SK-N-SH treated with all-trans-retinoic acid at 6 μM for 48 hours (cell line): ENCODE results near the gene PRAMEF1.

Experiments
- ESRRG ChIP-seq: fragments of 250-450 bp; sonication (Bioruptor Pico); IDR thresholded peaks from 2 replicates; pipeline ENCODE4 v1.6.1; 2021; ENCODE audit warnings: mild to moderate bottlenecking
- ISL1 ChIP-seq: fragments of 250-450 bp; sonication (Bioruptor Pico); IDR thresholded peaks from 2 replicates; pipeline ENCODE4 v2.1.2; 2022; ENCODE audit warnings: mild to moderate bottlenecking, moderate library complexity
- OSR1 ChIP-seq: fragments of 250-450 bp; sonication (Bioruptor Pico); IDR thresholded peaks from 2 replicates; pipeline ENCODE4 v1.8.0; 2022; ENCODE audit warnings: moderate library complexity, mild to moderate bottlenecking, inconsistent platforms
- RARB ChIP-seq: fragments of 250-450 bp; sonication (Bioruptor Pico); IDR thresholded peaks from 2 replicates; pipeline ENCODE4 v1.8.0; 2021; ENCODE audit warnings: mild to moderate bottlenecking, moderate library complexity
- TOX ChIP-seq: fragments of 250-450 bp; sonication (Bioruptor Pico); IDR thresholded peaks from 2 replicates; pipeline ENCODE4 v1.8.0; 2021; ENCODE audit warnings: mild to moderate bottlenecking, moderate library complexity, borderline replicate concordance
- ZC3H10 ChIP-seq: fragments of 250-450 bp; sonication (Bioruptor Pico); IDR thresholded peaks from 2 replicates; pipeline ENCODE4 v1.5.1; 2021; ENCODE audit warnings: mild to moderate bottlenecking, moderate library complexity
- ZFP3 ChIP-seq: fragments of 250-450 bp; sonication (Bioruptor Pico); IDR thresholded peaks from 2 replicates; pipeline ENCODE4 v1.5.0; 2020; ENCODE audit warnings: mild to moderate bottlenecking, moderate library complexity
- ZFP30 ChIP-seq: fragments of 450-650 bp; formaldehyde crosslinking; IDR thresholded peaks from 2 replicates; pipeline ENCODE4 v1.5.0; 2022; ENCODE audit warnings: mild to moderate bottlenecking, moderate library complexity
- ZNF565 ChIP-seq: fragments of 450-650 bp; formaldehyde crosslinking; conservative IDR thresholded peaks from 2 replicates; pipeline ENCODE4 v1.5.0; 2020; ENCODE audit warnings: low read depth, mild to moderate bottlenecking, moderate library complexity
- ZNF70 ChIP-seq: fragments of 450-650 bp; formaldehyde crosslinking; IDR thresholded peaks from 2 replicates; pipeline ENCODE4 v1.5.0; 2020; ENCODE audit warnings: mild to moderate bottlenecking, moderate library complexity
- ZNF8 ChIP-seq: fragments of 450-650 bp; formaldehyde crosslinking; IDR thresholded peaks from 2 replicates; pipeline ENCODE4 v1.5.0; 2020; ENCODE audit warnings: mild to moderate bottlenecking, moderate library complexity
- TF ChIP-seq, protein P1 (sequence below): fragments of 250-450 bp; sonication (Bioruptor Pico); IDR thresholded peaks from 2 replicates; pipeline ENCODE4 v1.8.0; 2020; ENCODE audit warnings: mild to moderate bottlenecking, moderate library complexity, borderline replicate concordance
- TF ChIP-seq, protein P2 (sequence below): fragments of 250-450 bp; sonication (Bioruptor Pico); IDR thresholded peaks from 2 replicates; pipeline ENCODE4 v1.5.0; 2020; ENCODE audit warnings: mild to moderate bottlenecking, moderate library complexity
- TF ChIP-seq, protein P3 (sequence below): fragments of 250-450 bp; sonication (Bioruptor Pico); IDR thresholded peaks from 2 replicates; pipeline ENCODE4 v1.5.1; 2020; ENCODE audit warnings: low read depth, mild to moderate bottlenecking, moderate library complexity

- TF ChIP-seq, protein P1, sequence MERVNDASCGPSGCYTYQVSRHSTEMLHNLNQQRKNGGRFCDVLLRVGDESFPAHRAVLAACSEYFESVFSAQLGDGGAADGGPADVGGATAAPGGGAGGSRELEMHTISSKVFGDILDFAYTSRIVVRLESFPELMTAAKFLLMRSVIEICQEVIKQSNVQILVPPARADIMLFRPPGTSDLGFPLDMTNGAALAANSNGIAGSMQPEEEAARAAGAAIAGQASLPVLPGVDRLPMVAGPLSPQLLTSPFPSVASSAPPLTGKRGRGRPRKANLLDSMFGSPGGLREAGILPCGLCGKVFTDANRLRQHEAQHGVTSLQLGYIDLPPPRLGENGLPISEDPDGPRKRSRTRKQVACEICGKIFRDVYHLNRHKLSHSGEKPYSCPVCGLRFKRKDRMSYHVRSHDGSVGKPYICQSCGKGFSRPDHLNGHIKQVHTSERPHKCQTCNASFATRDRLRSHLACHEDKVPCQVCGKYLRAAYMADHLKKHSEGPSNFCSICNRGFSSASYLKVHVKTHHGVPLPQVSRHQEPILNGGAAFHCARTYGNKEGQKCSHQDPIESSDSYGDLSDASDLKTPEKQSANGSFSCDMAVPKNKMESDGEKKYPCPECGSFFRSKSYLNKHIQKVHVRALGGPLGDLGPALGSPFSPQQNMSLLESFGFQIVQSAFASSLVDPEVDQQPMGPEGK (CRISPR knock-in tag), result no peak
- TF ChIP-seq TOX (CRISPR knock-in tag), result no peak
- TF ChIP-seq ESRRG (CRISPR knock-in tag), result no peak
- TF ChIP-seq, protein P2, sequence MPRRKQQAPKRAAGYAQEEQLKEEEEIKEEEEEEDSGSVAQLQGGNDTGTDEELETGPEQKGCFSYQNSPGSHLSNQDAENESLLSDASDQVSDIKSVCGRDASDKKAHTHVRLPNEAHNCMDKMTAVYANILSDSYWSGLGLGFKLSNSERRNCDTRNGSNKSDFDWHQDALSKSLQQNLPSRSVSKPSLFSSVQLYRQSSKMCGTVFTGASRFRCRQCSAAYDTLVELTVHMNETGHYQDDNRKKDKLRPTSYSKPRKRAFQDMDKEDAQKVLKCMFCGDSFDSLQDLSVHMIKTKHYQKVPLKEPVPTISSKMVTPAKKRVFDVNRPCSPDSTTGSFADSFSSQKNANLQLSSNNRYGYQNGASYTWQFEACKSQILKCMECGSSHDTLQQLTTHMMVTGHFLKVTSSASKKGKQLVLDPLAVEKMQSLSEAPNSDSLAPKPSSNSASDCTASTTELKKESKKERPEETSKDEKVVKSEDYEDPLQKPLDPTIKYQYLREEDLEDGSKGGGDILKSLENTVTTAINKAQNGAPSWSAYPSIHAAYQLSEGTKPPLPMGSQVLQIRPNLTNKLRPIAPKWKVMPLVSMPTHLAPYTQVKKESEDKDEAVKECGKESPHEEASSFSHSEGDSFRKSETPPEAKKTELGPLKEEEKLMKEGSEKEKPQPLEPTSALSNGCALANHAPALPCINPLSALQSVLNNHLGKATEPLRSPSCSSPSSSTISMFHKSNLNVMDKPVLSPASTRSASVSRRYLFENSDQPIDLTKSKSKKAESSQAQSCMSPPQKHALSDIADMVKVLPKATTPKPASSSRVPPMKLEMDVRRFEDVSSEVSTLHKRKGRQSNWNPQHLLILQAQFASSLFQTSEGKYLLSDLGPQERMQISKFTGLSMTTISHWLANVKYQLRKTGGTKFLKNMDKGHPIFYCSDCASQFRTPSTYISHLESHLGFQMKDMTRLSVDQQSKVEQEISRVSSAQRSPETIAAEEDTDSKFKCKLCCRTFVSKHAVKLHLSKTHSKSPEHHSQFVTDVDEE (CRISPR knock-in tag), result no peak
- TF ChIP-seq OSR1 (CRISPR knock-in tag), result no peak
- TF ChIP-seq, protein P3, sequence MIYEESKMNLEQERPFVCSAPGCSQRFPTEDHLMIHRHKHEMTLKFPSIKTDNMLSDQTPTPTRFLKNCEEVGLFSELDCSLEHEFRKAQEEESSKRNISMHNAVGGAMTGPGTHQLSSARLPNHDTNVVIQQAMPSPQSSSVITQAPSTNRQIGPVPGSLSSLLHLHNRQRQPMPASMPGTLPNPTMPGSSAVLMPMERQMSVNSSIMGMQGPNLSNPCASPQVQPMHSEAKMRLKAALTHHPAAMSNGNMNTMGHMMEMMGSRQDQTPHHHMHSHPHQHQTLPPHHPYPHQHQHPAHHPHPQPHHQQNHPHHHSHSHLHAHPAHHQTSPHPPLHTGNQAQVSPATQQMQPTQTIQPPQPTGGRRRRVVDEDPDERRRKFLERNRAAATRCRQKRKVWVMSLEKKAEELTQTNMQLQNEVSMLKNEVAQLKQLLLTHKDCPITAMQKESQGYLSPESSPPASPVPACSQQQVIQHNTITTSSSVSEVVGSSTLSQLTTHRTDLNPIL (CRISPR knock-in tag), result no peak
- TF ChIP-seq ZNF8, result no peak
- no peak for TF ChIP-seq ZFP3 (CRISPR knock-in tag)
- TF ChIP-seq ISL1 (CRISPR knock-in tag), result no peak
- no peak for TF ChIP-seq ZNF70 (CRISPR knock-in tag)
- no peak for TF ChIP-seq RARB (CRISPR knock-in tag)
- no peak for TF ChIP-seq ZNF565 (CRISPR knock-in tag)
- TF ChIP-seq ZFP30 (CRISPR knock-in tag), result no peak
- TF ChIP-seq ZC3H10, result no peak
Measured at GRCh38 chr1:12778061-12778460, 13.1 kb upstream of the PRAMEF1 start.
